ENCODE data around the gene RELN.

Gene RELN

DNA sequence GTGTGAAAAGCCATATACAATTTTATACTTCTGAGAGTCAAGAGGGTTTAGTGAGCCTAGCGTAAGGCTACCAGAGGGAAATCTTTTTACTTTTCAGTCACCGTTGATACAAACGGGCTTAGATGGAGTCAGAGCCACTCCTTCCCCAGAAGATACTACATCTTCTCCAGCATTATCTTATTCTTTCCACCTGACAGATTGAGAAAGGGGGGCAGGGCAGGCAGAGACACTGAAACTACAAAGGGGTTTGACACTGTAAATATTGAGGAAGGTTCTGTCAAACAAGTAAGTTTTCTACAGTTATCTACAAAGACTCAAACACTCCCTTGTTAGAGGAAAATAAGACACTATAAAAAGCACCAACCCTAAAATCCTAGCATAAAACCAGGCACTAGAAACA is 100.0 kb downstream of the RELN start:
- no peak for DNase-seq

DNA sequence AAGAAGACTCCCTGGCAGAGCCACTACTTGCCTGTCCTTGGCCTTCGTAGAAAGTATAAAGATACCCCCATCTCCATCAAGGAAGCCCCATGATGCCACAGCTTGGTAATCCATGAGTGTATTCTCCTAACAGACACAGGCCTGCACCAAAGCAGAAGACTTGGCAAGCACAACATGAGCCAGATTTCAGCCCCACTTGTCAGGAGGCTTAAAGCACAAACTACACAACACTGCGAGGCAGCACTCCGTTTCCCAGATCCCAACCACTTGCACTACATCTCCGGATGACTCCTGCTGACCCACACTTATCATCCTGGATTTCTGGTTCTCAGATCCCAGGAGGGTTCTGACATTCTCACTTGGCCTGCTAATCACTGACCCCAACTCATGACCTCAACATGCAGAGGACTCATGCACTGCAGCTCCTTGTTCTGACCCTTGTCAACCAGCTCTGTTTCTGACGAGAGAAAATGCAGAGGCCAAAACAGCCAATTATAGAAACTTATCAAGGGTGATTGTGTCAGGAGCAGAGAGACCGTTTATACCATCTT is 100.8 kb downstream of the RELN start:
- DNase-seq, result no peak

DNA sequence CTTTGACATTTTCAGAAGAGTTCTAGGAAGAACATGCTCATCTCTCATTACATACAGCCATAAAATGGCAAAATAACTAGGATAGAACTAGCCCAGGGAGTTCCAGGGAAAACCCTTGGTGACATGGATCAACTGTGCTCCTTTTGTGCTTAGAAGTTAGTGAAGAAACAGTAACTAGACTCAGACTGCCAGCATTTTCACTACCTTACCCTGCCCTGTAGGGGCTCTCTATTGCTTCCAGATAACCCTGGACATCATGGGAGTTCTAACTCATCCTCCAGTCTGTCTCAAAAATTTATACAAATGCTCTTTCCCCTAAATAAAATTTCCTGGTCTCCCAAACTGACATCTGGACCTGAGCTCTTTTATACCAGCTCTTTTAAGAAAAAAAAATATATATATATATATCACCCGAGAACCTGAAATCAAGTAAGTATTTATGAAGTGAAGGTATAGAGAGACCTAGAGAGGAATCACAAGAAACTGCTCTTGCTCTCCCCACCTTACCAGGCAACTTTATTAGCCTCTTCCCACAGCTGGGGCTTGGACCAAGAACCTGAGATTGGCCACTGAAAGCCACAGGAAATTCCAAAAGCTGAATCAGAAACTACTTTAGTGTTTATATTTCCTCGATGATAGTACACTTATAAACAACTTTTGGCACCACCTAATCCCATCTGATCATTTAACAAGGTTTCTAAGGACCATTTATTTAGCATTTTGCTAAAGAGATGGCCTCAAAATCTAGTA is 101.4 kb downstream of the RELN start:
- no peak for DNase-seq

DNA sequence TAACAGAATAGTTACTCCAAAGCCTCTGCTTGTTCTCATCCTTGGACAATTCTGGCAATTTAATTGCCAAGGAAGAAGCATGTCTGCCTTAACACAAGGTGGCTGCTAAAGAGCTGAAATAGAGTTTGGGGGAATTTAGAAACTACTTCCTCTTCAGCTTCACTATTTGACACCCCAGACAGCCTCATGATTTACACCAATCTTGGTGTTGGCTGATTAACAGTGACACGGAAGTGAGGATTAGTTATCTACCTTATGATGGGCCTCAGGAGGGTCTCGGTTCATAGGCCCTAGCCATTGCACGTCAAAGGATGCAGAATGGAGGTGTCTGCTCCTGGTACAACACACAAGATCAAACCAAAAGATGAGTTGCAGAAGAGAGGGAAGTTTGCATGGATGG is 102.4 kb downstream of the RELN start:
- DNase-seq, result no peak

DNA sequence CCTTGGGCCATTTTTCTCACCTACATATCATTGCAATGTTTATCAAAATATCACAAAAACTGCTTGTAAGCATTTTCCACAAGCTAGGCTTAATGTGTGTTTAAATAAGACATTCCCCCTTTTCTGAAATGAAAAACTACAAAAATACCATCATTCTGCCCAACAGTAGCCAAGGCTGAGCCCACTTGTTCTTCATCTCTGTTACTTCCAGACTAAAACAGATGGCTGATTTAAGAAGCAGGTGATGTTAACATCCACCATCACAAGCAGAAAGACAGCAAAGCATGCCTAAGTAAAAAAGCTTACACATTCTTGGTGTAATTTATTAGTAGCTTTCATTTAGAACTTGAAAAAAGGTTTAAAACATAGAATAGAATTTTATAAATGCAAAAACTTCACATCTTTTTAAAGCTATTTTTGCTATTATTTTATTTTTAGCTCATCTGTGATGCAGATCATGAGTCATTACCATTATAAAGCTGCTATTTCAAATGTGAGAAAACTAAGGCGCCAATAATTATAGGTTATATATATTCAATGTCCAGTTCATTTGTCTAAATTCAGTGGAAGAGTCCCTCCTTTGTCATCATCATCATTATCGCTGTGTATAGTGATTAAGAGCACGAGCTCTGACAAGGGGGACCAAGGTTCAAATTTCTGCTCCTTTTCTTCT is 109.4 kb downstream of the RELN start:
- DNase-seq, result no peak

DNA sequence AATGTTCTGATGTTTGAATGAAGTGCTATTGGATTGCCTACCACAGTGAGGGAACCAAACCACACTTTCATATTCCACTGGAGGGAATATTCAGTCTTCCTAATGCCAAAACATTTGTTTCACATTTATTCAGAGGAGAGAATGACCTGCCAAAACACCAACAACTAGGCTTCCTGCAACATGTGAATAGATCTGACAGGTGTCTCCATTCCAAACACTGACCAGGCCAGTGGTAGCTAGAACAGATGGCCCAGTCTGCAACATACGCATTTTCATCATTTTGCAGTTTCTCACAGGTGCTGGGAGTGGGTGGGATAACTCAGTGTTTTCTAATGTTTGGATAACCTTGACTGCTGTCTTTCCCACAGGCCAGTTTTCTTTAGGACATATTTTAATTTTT is 110.0 kb downstream of the RELN start:
- DNase-seq, result no peak

DNA sequence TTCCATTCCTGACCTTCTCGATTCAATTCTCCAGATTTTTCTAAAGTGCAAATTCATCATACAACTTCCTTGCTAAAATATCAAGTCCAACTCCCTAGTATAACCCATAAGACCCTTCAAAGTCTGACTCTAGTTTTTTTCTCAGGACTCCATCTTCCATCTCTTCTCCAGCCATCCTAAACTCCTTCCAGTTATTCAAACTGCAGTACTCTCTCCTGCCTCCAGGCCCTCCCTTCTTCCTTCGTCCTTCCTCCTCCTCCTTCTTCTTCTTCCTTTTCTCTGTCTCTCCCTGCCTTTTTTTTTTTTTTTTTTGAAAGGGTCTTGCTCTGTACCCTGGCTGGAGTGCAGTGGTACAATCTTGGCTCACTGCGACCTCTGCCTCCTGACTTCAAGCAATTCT is 111.9 kb downstream of the RELN start:
- no peak for DNase-seq

DNA sequence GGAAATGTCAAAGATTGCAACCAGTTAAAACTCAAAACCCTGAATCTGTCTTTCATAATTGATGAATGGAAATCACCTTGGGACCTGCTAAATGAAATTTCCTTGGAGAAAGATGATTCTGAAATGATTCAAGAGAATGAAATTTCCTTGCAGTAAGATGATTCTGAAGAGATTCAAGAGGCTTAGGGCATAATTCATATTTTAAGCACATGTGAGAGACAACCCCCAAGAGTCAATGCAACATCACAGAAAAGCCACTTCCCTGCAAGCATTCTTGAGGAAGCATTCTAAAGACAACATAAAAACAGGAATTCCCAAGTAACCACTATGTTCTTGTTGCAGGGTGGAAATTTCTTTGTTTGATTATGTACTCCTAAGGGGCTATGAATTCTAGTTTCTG is 113.7 kb downstream of the RELN start:
- no peak for DNase-seq

DNA sequence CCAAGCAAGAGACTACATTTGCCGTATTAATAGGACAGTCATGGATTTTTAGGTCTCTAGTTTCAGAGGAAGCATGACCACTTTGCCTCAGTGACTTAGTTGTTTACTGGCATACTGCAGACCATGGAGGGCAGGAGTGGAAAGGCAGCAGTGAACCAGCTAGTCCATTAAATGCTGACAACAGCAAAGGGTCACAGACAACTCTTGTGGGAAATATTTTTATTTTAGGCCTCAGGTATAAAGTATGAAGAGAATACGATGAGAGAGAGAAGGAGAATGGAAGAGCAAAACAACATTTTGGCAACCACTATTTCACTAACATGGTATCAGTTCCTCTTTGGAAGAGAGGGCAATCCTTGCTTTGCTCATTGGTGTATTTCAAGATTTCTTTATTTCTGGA is 118.0 kb downstream of the RELN start:
- no peak for DNase-seq

DNA sequence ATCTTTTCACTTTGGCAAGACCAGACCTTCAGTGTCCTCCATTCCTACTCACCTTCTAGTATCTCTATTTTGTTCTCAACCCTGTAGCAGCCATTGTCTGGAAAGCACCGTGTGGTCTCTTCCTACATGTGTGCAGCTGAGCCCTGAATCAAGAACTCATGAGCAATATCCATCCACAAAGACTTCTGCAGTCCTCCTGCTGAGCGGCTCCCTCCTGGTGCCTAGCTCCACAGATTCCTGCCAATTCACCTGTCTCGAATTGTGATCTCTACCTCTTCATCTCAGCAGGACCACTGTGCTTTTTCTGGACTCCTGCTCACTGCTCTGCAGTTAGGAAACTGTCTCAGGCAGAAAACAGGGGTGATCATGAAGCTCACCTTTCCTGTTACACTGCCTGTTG is 118.8 kb downstream of the RELN start:
- no peak for DNase-seq

DNA sequence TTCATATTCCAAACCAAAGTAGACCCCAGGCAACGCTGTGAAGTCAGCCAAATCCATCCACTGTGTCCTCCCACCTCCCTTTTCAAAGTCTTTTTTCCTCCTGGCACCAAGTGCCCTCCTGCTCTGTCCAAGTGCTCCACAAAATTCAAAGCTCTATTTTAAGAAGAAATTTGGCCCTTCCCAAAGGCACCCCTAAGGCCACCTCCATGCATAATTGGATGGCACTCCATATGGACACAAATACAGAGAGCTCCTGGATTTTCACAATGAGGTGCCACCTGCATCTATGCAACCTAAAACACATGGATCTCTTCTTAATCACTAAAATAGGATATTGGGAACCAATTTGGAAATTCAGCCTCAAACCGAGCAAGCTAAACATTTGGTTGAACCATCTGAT is 121.6 kb downstream of the RELN start:
- no peak for DNase-seq

DNA sequence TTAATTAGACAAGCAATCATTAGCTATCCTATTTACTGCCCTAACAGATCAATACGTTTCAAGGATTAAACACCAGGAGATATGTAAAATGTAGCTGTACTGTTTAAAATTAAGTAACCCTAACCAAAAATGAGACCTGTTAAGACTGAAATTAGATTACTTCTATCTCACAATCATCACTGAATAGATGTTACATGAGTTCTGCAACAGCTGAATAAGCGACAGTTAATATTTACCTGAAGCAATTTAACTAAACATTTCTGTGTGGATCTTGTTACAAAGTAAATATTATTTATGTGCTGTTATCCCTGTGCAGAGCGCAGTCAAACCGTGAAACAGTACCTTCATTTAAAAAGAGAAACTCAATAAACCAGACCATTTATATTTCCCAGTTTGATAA is 122.5 kb downstream of the RELN start:
- DNase-seq, result no peak

DNA sequence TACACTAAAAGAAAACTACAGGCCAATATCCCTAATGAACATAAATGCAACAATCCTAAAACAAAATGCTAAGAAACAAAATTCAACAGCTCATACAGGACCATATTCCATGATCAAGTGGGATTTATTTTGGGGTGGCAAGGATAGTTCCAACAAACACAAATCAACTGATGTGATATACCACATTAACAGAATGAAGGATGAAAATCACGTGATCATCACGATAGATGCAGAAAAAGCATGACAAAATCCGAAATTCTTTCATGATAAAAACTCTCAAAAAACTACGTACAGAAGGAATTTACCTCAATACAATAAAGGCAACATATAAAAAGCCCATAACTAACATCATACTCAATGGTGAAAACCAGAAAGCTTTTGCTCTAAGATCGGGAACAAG is 124.0 kb downstream of the RELN start:
- no peak for DNase-seq

DNA sequence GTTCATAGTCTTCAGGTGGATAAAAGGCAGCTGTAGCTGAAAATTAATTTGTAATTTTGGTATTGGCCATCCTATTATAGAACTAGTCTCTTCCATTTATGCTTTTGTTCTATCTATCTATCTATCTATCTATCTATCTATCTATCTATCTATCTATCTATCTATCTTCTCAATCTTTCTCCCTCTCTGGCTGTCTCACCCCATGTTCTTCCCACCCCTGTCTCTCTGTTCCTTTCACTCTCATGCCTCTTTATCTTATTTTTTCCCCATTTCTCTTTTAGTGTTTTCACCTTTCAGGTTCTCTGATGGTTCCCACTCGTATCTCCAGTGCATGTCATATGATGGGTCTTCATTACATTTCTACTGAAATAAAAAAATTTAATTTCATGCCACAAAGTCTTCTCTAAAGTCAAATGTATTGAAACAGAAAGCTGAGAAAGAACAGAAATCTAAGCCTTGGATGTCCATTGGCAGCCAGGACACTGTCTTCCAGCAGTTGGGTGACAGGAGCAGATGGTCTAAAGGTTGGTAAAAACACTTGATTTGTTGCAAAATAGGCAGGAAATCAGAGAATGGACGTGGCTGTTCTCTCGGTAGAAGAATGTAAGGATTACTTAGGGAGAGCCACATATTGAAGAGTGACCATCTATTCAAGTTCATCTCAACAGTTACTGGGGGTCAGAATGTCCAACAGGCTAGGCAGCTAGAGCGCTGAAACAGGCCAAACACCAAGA is 127.0 kb downstream of the RELN start:
- DNase-seq, result no peak

DNA sequence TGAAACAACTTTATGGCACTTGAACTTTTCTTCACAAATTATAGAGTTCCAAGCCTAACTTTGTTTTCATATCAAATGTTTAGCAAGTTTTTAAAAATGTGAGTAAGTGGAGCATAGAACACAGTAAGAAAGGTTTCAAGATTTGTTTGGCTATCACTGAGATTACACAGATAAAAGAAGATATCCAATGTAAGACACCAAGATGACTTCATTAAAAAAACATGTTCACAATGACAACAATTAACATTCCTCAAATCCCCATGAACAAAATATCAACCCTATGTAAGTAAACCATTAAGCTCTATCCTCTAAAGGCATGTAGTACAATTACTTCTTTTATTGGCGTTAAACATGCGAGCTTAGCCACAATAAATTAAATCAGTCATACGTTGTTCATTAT is 129.7 kb downstream of the RELN start:
- no peak for DNase-seq

DNA sequence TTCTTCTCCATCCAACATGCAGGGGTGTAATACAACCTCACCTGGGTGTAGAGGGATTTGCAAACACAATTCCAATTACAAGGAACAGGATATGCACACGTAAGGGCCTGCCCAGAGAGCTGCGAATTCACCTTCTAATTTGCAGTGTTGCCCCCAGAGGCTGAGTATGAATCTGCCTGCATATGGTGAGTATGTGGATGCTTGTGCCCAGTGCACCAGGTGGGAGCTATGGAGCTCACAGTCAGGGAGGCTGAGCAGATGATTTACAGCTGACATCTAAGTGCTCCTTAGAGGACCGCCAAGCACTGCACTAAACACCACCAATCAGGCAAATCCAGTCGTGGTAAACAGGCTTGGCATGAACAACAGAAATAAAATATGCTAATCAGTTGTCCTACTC is 132.0 kb downstream of the RELN start:
- no peak for DNase-seq

DNA sequence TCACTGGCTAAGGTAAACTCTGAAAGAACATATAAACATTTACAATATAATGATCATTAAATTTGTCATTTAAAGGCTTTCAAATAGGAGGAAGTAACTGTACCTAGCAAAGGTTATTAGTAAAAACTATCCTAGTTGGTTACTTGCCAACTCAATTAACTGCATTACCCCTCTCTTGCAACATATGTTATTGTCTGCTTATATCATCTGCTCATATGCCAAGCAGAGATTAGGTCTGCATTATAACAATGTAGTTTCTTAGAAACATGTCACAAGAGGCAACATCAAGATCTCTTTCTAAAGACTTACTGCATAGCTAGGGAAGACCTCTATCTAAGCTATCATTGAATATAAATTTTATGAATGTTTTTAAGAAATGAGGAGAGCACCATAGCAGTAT is 132.5 kb downstream of the RELN start:
- no peak for DNase-seq

DNA sequence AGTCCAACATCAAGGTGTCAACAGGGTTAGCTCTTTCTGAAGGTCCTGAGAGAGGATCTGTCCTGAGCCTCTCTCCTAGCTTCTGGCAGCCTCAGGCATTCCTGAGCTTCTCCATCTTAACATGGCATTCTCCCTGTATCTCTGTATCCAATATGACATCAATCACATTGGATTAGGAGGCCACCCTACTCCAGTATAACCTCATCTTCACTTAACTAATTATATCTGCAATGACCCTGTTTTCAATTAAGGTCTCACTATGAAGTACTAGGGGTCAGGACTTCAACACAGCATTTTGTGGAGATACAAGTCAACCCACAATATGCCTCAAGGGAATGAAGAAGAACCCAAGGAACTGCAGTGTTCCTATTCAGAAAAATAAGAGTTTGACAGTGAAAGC is 133.8 kb downstream of the RELN start:
- DNase-seq, result no peak

DNA sequence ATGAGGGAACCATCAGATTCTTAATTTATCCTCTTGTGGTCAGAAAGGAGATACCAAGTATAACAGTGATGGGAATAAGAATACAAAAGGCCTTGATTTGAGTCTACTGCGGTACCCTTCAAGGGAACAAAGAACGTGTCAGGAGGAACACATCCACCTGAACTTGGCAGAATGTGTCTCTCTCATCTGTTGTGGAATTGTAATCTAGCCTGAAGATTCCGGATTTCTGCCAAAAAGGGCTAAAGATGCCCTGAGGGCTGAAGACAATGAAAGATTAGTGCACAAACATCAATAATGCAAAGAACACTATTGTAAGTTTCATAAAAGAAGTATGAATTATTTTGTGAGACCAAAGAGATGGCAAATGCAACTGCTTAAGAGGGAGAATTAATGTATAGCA is 134.8 kb downstream of the RELN start:
- no peak for DNase-seq

DNA sequence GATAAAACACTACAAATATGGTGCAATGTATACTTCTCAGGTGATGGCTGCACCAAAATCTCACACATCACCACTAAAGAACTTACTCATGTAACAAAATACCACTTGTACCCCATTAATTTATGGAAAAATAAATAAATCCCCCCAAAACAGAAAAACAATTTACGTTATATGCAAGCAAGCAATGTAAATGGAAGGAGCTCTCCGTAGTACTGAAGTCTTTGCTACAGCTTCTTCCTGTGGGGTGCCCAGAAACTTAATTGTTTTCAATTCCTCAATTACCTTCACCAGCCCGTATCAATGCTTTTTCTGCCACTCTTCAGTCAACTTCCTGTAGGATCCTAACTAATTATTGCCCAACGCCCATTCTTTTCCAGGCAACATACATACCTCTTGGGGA is 138.1 kb downstream of the RELN start:
- DNase-seq, result peak; percentile 6

DNA sequence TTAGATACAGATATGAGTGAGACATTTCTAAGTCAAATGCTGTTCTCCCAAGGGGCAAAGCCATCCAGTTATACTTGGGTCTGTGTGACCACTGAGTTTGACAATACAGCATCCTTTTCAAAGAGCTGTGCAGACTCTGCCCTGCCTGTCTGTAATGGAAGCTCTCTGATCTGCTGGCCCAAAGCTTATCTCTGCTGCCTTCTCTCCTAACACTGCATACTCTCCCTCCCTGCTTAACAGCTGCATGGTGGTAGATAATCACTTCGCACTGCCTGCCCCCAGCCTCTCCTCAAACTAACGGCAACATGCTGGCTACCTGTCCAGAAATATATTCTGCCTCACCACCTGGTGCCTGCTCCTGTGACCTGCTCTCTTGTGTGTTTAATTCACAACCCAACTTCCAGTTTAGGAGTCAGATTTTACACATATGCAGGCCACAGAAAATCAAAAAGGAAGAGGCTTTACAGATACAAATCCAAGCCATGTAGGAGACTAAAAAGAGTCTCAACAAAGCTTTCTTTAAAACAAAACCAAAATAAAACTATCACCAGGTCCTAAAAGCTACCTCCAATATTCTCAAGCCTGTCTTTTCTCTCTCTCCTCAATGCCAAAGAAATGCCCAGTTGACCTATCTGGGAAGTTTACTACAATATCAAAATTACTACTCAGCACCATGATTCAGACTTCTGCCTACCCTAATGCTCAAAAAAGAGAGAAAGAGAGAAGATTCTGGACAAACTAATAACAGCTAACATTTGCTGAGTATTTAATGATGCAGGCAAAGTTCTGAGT is 145.6 kb downstream of the RELN start:
- no peak for DNase-seq

DNA sequence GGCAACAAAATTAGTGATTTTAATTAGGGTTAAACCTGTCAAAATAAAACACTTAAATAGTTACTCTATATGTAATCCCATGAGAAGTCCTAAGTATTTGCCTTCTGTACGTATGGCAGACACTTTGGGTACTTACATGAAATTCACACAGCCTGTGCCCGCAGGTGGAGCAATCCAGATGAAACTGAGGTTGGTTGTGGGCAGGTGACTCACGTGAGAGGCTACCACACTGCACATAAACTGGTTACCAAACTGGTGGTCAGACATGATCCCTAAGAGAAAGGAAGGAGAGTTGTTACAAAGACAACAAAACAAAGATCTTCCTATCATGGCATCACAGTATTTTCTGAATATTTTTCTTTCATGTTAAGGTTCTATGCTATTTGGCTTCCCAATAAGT is 156.1 kb downstream of the RELN start:
- DNase-seq, result no peak

DNA sequence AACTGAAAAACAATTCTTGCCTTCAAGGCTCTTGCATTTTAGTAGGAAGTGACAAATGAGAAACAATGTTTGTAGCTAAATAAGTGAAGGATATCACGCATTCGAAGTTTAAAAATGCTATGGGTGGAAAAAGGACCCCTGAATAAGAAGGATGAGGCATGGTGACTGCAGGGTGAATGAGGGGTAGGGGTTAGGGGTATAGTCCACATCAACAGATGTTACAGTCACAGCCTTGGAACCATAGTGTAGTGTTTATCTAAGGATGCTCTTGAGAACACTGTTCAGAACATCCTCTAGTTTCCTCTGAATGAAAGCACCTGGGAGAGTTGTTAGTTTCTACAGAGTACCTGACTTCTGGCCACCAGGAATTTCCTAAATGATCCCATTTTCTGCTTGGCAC is 157.0 kb downstream of the RELN start:
- no peak for DNase-seq

Data from fibroblast of skin of right quadriceps (primary cell).